Activated T-cell treated with anti-CD3 and anti-CD28 coated beads for 48 hours (primary cell): ENCODE measurements around the gene PRKCA.

Source experiments
- DNase-seq: peaks from one replicate; pipeline ENCODE4 v3.0.0-alpha.2; 2020; ENCODE audit warnings: low read depth

Gene PRKCA

GRCh38 chr17:66747578-66748275 lies 445.3 kb downstream of the PRKCA start:
- DNase-seq, result no peak

- no peak for DNase-seq
These were observed 446.2 kb downstream of the PRKCA start for GRCh38 chr17:66748578-66748977.

GRCh38 chr17:66749217-66749832 lies 446.9 kb downstream of the PRKCA start:
- DNase-seq, result no peak

- DNase-seq, result no peak
These were observed 447.7 kb downstream of the PRKCA start for GRCh38 chr17:66750116-66750515.

- no peak for DNase-seq
These were observed 448.5 kb downstream of the PRKCA start for GRCh38 chr17:66750781-66751543.

GRCh38 chr17:66751771-66752170 lies 449.4 kb downstream of the PRKCA start:
- no peak for DNase-seq

GRCh38 chr17:66752411-66752810 lies 450.0 kb downstream of the PRKCA start:
- DNase-seq, result no peak

GRCh38 chr17:66753126-66753920 lies 450.9 kb downstream of the PRKCA start:
- DNase-seq, result no peak

- DNase-seq, result no peak
These were observed 452.9 kb downstream of the PRKCA start for GRCh38 chr17:66755101-66755943.

- DNase-seq, result no peak
These were observed 453.5 kb downstream of the PRKCA start for GRCh38 chr17:66755944-66756290.

- no peak for DNase-seq
These were observed 457.9 kb downstream of the PRKCA start for GRCh38 chr17:66760324-66760723.

- no peak for DNase-seq
These were observed 459.9 kb downstream of the PRKCA start for GRCh38 chr17:66762276-66762675.

- no peak for DNase-seq
These were observed 460.6 kb downstream of the PRKCA start for GRCh38 chr17:66763056-66763455.

- no peak for DNase-seq
These were observed 462.1 kb downstream of the PRKCA start for GRCh38 chr17:66764506-66764905.

- DNase-seq, result no peak
These were observed 464.9 kb downstream of the PRKCA start for GRCh38 chr17:66767154-66767933.

GRCh38 chr17:66769911-66770310 lies 467.5 kb downstream of the PRKCA start:
- DNase-seq, result no peak

GRCh38 chr17:66772148-66772812 lies 469.9 kb downstream of the PRKCA start:
- no peak for DNase-seq

GRCh38 chr17:66775271-66775670 lies 472.9 kb downstream of the PRKCA start:
- no peak for DNase-seq

- no peak for DNase-seq
These were observed 473.5 kb downstream of the PRKCA start for GRCh38 chr17:66775881-66776400.
